HG03196 (cell line): Measurements from ENCODE around the gene DNAH7.

ENCODE experiments used
- ATAC-seq: cut with Tn5 transposase; IDR thresholded peaks from one replicate; pipeline ENCODE4 v1.9.1; 2021; ENCODE audit not compliant: unreplicated experiment

The DNAH7 gene

DNA sequence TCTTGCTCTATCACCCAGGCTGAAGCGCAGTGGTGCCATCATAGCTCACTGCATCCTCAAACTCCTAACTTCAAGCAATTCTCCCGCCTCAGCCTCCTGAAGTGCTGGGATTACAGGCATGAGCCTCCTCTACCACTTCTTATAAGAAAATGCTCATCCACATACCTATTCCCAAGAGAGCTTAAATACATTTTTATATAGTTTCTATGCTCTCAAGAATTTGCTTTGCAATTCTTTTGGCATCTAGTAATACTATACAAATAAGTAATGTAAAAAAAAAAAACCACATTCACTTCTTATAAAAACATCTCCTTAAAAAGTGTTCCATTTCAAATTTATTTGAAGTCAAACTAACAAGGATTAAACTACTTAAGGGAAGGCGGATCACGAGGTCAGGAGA, 197.3 kb downstream of the DNAH7 start:
- ATAC-seq, result no peak

- ATAC-seq, result no peak
Observed at GRCh38 chr2:195864316-195864715, 204.3 kb downstream of the DNAH7 start.

- no peak for ATAC-seq
Observed at GRCh38 chr2:195863564-195863963, 205.1 kb downstream of the DNAH7 start.

DNA sequence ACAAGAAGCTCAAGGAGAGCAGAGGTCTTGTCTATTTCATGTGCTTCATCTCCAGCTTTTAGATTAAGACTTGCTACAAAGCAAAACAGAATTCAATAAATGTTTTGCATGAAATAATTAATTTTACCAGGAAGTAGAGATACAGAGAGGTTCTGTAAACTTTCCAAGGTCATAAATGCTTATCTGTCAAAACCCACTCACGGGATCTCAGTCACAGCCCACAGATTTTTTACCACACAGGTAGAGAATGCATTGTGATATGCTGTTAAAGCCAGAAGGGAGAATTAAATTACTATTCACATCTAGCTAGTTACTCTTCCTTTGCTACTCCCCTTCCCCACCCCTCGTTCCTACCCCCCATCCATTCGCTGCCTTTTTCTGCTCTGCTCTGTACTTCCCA, 205.5 kb downstream of the DNAH7 start:
- no peak for ATAC-seq

DNA sequence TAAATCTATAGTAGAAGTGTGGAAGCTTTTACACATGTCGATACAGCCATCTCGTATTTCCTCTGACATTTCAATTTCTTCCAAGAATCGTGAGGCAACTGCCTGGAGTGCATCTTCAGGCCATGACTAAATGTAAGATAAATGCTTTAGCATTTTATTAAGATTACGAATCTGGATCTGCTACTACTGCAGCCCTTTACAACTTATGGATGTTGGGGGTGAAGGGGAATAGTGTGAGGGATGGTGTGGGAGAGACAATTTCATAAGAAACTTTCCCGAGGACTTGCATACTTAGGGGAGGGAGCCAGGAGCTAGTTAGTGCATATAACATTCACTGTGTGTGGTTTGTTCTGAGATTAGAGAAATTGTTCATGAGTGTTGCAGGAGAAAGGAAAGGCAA, 206.8 kb downstream of the DNAH7 start:
- ATAC-seq, result no peak

DNA sequence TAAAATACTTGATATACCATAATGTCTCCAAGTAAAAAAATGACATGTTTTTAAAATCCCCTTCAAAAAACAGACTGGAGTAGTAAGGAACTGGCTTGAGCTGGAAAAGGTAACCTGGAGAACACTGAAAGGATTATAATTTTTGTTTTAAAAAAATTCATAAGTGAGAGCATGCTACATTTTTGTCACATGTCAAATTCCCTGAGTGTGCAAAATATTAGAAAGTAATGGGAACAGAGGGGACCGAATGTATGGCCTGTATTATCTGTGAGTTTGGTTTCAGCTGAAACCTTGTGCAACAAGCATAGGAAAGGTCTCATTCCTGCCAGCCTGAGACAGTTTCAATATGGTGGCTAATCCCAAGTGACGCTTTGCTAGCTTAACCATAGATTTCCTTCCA, 209.1 kb downstream of the DNAH7 start:
- ATAC-seq, result no peak

GRCh38 chr2:195857132-195857531, 211.5 kb downstream of the DNAH7 start:
- no peak for ATAC-seq

GRCh38 chr2:195850764-195851163, 217.9 kb downstream of the DNAH7 start:
- ATAC-seq, result no peak

DNA sequence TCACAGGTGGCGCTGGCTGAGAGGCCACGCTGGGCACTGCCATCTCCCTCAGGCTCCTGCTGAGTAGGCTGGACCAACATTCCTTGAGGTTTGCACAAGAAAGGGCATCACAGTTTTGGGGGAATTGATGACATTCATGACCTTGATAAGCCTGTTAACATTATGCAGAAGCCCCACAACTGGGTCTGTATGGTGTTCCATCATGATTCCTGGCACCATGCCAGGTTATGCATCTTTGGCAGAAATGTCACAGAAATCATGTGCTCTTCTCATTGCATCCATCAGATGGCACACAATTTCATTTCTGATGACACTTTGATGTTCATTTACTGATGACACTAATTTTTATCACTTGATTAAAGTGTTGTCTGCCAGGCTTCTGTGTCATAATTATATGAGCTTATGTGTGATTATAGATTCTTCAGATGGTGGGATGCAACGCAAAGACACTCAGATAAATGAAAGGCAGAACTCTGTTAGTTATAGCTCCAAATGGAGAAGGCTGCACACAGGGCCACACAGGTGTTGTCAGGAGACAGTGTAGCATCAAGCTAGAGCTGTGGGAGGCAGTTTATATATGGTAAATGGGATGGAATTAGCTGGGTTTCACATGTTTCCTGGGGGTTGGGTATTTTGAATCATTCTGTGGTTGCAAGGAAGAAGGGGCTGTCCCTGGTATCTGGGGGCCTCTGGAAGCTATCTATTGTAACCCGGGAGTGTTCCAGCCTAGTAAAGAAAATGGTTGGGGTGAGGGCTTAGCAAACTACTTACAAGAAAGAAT, 220.3 kb downstream of the DNAH7 start:
- no peak for ATAC-seq

GRCh38 chr2:195842932-195843331, 225.7 kb downstream of the DNAH7 start:
- ATAC-seq, result no peak

DNA sequence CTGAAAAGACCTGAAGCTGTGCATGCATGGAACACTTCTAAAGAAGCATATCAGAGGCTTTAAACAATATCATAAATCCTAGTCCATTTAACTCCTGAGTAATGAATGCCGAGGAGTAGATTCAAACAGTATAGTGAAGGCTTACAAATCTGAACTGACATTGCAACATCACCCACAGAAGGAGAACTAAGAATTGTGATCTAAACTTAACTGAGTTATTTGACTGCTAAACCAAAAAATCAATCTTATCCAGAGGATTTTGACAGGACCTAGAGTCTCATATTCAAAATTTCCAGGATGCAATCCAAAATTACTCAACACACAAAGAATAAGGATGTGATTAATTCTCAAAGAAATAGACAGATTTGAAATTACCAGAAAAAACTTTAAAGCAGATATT, 230.6 kb downstream of the DNAH7 start:
- ATAC-seq, result no peak

DNA sequence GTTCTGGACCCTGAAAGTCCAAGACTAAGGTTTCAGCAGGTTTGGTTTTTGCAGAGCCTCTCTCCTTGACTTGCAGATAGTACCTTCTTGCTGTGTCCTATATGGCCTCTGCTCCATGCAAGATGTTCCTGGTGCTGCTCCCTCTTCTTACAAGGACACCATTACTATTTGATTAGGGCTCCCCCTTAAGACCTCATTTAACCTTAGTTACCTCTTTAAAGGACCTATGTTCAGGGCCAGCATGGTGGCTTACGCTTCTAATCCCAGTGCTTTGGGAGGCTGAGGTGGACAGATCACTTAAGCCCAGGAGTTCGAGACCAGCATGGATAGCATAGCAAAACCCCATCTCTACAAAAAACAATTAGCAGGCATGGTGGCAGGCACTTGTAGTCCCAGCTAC, 232.6 kb downstream of the DNAH7 start:
- no peak for ATAC-seq

- ATAC-seq, result no peak
Observed at GRCh38 chr2:195834836-195835235, 233.8 kb downstream of the DNAH7 start.

- ATAC-seq, result no peak
Observed at GRCh38 chr2:195830968-195831950, 237.4 kb downstream of the DNAH7 start.

- ATAC-seq, result no peak
Observed at GRCh38 chr2:195824478-195824877, 244.2 kb downstream of the DNAH7 start.

- ATAC-seq, result no peak
Observed at GRCh38 chr2:195823206-195823605, 245.4 kb downstream of the DNAH7 start.

GRCh38 chr2:195821566-195821932, 247.1 kb downstream of the DNAH7 start:
- no peak for ATAC-seq

DNA sequence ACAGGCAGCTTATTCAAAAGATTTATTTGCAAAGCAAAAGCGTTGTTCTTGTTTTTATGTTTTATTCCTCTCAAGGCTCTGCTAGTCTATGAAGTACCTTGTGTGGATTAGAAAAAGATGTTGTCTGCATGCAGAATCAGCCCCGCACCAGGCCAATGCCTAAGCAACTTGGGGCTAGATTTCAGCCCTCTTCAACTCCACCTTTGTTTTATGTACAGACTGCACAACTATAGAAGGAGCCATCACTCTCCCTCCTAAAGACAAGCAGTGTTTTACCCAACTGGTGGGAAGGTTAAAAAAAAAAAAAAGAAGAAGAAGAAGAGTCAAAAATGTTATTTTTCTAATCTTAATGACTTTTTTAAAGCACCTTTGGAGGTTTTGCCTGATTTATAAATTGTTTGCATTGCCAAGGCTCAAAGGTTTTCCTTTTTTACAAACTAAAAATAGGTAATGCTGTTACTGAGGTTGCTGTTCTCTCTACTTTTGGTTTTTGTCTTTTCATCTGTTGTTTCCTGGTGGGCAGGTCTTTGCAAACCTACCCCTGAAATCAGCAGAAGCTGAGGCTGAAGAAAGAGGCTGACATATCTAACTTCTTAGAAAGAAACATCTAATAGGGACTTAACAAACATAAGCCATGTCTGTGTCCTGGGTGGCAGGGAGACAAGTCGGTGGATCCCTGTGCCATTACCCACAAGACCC, 247.6 kb downstream of the DNAH7 start:
- no peak for ATAC-seq

GRCh38 chr2:195820373-195820772, 248.3 kb downstream of the DNAH7 start:
- no peak for ATAC-seq

- no peak for ATAC-seq
Observed at GRCh38 chr2:195819276-195819675, 249.4 kb downstream of the DNAH7 start.

GRCh38 chr2:195818526-195818925, 250.1 kb downstream of the DNAH7 start:
- ATAC-seq, result no peak
